ENCODE results near the gene CD34. TPM values are rescaled to one million over a fixed set of nuclear protein-coding genes. Genes with fewer than 3 reads are reported as not detected.
A peak's percentile ranks its signal among the peaks of the same experiment; 100 is the strongest.

Gene CD34
- total RNA-seq, 1 donor from 2014 or later = not detected

GRCh38 chr1:207870306-207871031, 40.5 kb downstream of the CD34 start:
- no peak for DNase-seq (ENCODE audit: low read depth)
- TF ChIP-seq, protein P1, sequence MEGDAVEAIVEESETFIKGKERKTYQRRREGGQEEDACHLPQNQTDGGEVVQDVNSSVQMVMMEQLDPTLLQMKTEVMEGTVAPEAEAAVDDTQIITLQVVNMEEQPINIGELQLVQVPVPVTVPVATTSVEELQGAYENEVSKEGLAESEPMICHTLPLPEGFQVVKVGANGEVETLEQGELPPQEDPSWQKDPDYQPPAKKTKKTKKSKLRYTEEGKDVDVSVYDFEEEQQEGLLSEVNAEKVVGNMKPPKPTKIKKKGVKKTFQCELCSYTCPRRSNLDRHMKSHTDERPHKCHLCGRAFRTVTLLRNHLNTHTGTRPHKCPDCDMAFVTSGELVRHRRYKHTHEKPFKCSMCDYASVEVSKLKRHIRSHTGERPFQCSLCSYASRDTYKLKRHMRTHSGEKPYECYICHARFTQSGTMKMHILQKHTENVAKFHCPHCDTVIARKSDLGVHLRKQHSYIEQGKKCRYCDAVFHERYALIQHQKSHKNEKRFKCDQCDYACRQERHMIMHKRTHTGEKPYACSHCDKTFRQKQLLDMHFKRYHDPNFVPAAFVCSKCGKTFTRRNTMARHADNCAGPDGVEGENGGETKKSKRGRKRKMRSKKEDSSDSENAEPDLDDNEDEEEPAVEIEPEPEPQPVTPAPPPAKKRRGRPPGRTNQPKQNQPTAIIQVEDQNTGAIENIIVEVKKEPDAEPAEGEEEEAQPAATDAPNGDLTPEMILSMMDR (conservative IDR thresholded peaks at IDR 0.05; ENCODE audit: low read depth, low read length) = no peak
- H3K4me3 ChIP-seq (ENCODE audit: low read depth, low read length) = no peak overlapping the region

DNA sequence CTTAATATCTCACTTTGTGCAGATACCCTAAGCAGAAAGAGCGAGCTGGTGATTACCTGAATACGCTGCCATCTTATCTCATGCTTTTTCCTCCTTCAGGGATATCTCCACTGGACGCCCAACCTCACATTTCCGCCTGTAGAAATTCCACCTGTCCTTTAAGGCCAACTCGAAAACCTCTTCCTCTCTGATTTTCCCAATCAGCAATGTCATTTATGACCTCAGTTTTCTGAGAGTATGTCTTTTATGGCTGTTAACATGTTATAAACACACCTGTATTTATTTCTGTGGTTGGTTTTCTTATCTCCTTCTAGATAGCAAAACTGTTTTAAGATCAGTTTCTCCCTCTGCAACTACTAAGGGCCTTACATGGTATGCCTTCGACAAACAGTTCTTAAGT, 41.1 kb downstream of the CD34 start:
- no peak for DNase-seq (ENCODE audit: low read depth)
- TF ChIP-seq, protein P1 (conservative IDR thresholded peaks at IDR 0.05; ENCODE audit: low read depth, low read length) = no peak
- H3K4me3 ChIP-seq (ENCODE audit: low read depth, low read length) = no peak overlapping the region

DNA sequence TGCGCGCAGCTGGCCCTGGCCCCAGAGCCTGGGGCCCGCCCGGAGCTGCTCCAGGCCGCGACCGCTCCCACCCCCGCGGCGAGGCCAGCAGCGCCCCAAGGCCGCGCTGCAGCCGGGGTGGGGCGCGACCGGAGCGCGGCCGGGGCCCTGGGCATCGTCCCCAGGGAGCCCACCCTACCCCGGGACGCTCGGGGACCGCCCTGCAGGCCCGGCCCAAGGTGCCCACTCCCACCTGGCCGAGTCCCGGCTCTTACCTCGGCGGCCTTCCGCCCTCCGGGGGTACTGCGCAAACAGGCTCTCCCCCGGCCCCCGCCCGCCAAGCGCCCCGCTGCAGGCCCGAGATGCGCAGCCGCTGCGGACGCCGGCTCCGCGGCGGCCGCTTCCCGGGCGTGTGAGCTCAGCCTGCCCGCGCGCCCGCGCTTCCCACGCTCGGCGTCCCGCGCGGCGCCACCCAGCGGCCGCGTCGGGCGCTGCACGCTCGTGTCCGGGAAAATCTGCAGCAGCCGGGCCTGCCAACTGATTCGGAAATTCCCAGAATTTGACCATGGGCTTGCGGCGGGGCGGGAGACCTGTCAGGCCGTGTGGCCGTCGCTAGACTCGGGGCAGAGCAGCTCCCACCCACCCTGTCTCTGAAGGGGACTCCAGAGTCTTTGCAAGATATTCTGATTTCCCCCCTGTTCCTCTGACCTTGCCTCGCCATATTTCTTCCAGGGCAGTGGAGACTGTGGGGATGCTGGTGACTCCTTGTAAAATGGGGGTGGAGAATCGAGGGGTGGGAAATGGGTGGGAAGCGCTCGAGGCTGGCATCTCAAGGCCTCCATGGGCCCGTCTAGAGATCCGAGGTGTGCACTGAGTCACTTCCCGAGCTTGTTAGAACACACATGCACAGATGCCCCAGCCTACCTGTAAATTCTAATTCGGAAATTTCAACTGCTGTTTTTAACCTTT, 41.9 kb downstream of the CD34 start:
- TF ChIP-seq, protein P1 (conservative IDR thresholded peaks at IDR 0.05; ENCODE audit: low read depth, low read length) = peak; percentile 74
- no peak for DNase-seq (ENCODE audit: low read depth)
- H3K4me3 ChIP-seq (ENCODE audit: low read depth, low read length) = peak overlapping the region; percentile 91

- no peak for DNase-seq (ENCODE audit: low read depth)
- peak overlapping the region; percentile 91 for H3K4me3 ChIP-seq (ENCODE audit: low read depth, low read length)
- TF ChIP-seq, protein P1 (conservative IDR thresholded peaks at IDR 0.05; ENCODE audit: low read depth, low read length) = no peak
Measured at GRCh38 chr1:207868251-207868773, 42.6 kb downstream of the CD34 start.

DNA sequence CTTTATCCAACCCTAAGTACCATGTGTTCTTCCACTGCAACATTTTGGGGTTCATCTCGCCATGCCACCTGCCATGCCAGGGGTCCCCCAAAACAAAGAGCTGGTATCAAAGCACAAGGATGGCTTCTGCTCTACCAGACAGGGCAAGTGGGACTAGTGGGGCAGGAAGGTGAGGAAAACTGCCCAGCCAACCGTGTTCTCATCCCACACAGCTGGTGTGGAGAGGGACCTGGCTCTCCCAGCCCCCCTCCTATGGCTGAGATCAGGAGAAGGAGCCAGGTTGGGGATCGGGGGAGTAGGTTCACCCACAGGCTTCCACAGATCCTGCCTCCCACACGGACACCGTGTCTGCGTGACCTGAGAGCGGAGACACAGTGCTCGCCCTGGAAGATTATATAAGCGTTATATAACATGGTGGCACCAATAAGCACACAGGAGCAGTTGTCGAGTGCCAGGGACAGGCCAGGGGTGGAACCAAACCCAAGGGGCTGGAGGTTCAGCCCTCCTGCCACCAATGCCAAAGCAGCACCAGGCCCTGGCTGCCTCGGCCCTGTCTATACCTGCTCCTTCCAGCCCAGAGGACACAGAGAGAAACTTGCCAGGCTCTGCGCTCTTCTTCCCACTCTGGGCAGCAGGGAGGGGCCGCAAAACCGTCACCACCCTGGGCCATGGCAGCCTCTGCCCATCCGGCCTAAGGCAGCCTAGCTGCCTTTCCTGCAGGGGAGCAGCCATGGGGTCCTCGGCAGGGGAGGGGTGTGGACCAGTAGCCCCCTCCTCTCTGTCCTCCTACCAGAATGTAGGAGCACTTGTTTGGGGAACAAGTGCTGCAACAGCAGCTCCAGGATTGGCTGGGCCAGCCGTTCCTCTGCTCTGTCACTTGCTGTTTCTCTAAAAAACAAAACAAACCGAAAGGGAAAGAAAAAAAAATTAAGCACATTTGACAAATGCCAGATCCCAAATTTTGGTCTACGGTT, 43.5 kb downstream of the CD34 start:
- TF ChIP-seq, protein P1 (conservative IDR thresholded peaks at IDR 0.05; ENCODE audit: low read depth, low read length) = no peak
- no peak for DNase-seq (ENCODE audit: low read depth)
- H3K4me3 ChIP-seq (ENCODE audit: low read depth, low read length) = peak overlapping the region; percentile 91

GRCh38 chr1:207866471-207867135, 44.3 kb downstream of the CD34 start:
- TF ChIP-seq, protein P1 (conservative IDR thresholded peaks at IDR 0.05; ENCODE audit: low read depth, low read length) = no peak
- no peak for DNase-seq (ENCODE audit: low read depth)
- no peak overlapping the region for H3K4me3 ChIP-seq (ENCODE audit: low read depth, low read length)

Measured in epithelial cell of proximal tubule (primary cell).